ENCODE measurements around the gene CILP2.

Gene CILP2

DNA sequence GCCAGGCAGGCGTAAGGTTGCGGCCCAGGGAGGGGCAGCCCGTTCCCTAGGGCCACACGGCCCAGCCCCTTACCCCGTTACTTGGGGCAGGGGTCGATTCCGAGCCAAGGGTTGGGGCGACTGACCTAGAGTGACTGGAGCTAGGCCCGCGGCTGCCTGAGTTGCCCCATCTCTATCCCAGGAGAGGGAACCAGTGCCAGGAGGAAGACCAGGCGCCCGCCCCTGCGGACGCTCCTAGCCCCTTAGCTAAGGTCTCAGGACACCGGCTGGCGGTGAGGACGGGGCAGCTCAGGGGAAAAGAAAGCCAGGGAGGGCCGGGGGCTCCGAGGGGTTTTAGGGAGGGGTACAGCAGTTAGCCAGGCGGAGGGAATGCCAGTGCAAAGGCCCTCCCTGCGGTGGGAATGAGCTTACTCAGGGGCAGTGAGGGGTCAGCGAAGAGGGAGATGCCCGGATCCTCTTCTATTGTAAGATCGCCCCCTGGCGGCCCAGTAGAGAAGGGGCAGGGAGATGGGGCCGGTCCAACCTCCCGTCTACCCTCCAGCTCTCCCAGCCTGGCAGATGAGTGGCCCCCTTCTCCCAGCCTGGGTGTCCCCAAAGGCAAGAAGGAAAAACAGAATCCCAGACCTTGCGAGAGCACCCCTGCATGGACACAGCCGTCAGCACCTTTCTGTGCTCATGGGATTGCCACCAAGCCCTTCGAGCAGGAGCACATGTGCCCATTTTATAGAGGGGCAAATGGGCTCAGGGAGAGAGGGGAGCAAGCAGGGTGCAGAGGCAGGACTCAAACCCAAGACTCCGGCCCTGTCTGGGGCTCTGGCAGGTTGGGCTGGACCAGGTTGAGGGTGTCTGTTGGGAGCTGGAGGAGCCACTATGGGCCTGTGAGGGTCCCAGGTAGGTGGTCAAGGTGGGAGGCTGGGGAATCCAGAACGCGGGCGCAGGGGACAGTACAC is 16.3 kb downstream of the CILP2 start:
- H3K4me2 ChIP-seq (ENCODE audit: low read length) = no peak overlapping the region
- H3K27ac ChIP-seq (ENCODE audit: low read depth, low read length) = no peak overlapping the region
- no peaks in the 10 kb centered on the region for H3K79me2 ChIP-seq (ENCODE audit: control insufficient read depth, low read length)
- H3K9me2 ChIP-seq (replicated peaks; ENCODE audit: control insufficient read depth, low read length) = no peaks in the 10 kb centered on the region
- H3F3A ChIP-seq (ENCODE audit: control insufficient read depth, insufficient read depth) = no peaks in the 10 kb centered on the region
- TF ChIP-seq EZH2phosphoT487 (IDR thresholded peaks at IDR 0.05; ENCODE audit: borderline replicate concordance, low read length) = no peak
- TF ChIP-seq, protein P1, sequence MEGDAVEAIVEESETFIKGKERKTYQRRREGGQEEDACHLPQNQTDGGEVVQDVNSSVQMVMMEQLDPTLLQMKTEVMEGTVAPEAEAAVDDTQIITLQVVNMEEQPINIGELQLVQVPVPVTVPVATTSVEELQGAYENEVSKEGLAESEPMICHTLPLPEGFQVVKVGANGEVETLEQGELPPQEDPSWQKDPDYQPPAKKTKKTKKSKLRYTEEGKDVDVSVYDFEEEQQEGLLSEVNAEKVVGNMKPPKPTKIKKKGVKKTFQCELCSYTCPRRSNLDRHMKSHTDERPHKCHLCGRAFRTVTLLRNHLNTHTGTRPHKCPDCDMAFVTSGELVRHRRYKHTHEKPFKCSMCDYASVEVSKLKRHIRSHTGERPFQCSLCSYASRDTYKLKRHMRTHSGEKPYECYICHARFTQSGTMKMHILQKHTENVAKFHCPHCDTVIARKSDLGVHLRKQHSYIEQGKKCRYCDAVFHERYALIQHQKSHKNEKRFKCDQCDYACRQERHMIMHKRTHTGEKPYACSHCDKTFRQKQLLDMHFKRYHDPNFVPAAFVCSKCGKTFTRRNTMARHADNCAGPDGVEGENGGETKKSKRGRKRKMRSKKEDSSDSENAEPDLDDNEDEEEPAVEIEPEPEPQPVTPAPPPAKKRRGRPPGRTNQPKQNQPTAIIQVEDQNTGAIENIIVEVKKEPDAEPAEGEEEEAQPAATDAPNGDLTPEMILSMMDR (IDR thresholded peaks at IDR 0.05; ENCODE audit: low read depth, low read length, poor library complexity, severe bottlenecking) = peak; percentile 88
- H3K9me3 ChIP-seq (ENCODE audit: control insufficient read depth, insufficient read depth, low read length) = no peaks in the 10 kb centered on the region
- H3K27me3 ChIP-seq (ENCODE audit: control insufficient read depth, low read length) = 0 out of 2 replicates have a peak, but pooled peaks cover 3% of the 10 kb centered on the region
- no peaks in the 10 kb centered on the region for H3K36me3 ChIP-seq (ENCODE audit: control insufficient read depth, low read length)
- H3K4me3 ChIP-seq (ENCODE audit: low read length) = no peak overlapping the region
- H3K4me1 ChIP-seq (ENCODE audit: control insufficient read depth, low read length) = no peaks in the 10 kb centered on the region
- H4K20me1 ChIP-seq (ENCODE audit: control insufficient read depth, insufficient read depth, low read depth, low read length) = no peaks in the 10 kb centered on the region; the same call in 1 of the 2 replicates

DNA sequence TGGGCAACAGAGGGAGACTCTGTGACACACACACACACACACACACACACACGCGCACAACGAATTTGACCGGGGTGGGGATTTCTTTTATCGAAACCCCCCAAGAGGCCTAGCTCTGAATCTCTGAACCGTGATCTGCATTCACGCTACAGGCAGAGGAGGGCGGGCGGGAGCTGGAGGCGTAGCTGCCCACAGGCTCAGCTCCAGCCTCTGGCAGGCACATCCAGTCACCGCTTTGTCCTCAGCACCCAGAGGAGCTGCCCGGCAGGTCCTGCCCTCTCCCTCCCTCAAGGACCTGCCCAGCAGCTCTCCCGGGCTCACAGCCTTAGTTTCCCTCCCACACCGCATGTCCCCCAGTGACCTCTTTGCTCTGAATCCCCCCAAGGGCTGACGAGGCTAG is 20.0 kb downstream of the CILP2 start:
- Histone ChIP-seq H3K79me2 (ENCODE audit: control insufficient read depth, low read length) (no peaks in the 10 kb centered on the region), H3K36me3 (ENCODE audit: control insufficient read depth, low read length) (no peaks in the 10 kb centered on the region), H3K4me2 (ENCODE audit: low read length) (no peak overlapping the region), H3K9me2 (replicated peaks; ENCODE audit: control insufficient read depth, low read length) (no peaks in the 10 kb centered on the region), H3K4me3 (ENCODE audit: low read length) (no peak overlapping the region), H3F3A (ENCODE audit: control insufficient read depth, insufficient read depth) (no peaks in the 10 kb centered on the region), H3K27me3 (ENCODE audit: control insufficient read depth, low read length) (no peaks in the 10 kb centered on the region), H4K20me1 (ENCODE audit: control insufficient read depth, insufficient read depth, low read depth, low read length) (no peaks in the 10 kb centered on the region; the same call in 1 of the 2 replicates), H3K4me1 (ENCODE audit: control insufficient read depth, low read length) (no peaks in the 10 kb centered on the region), H3K9me3 (ENCODE audit: control insufficient read depth, insufficient read depth, low read length) (no peaks in the 10 kb centered on the region), H3K27ac (ENCODE audit: low read depth, low read length) (no peak overlapping the region)
- TF ChIP-seq, protein P1 (IDR thresholded peaks at IDR 0.05; ENCODE audit: low read depth, low read length, poor library complexity, severe bottlenecking) = no peak
- no peak for TF ChIP-seq EZH2phosphoT487 (IDR thresholded peaks at IDR 0.05; ENCODE audit: borderline replicate concordance, low read length)

DNA sequence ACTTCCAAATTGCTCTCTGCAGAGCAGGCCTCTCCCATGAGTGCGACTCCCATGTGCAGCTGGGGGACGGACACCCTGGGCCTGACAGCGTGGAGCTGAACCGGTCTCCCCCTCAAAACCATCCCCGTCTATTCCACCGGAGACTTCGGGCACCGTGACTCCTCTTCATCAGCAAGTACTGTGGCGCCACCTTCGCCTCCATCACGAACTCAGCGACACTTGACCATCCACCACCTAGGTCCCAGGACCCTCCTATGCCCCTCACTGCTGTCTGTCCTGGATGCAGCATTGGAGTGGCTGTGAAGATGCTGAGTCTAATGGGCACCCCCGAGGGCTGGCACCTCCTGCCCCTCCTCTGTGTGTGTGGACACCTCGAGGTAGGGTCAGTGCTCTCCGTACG is 20.6 kb downstream of the CILP2 start:
- Histone ChIP-seq H3K79me2 (ENCODE audit: control insufficient read depth, low read length) (no peaks in the 10 kb centered on the region), H3K9me2 (replicated peaks; ENCODE audit: control insufficient read depth, low read length) (no peaks in the 10 kb centered on the region), H3K36me3 (ENCODE audit: control insufficient read depth, low read length) (no peaks in the 10 kb centered on the region), H3K4me3 (ENCODE audit: low read length) (no peak overlapping the region), H4K20me1 (ENCODE audit: control insufficient read depth, insufficient read depth, low read depth, low read length) (no peaks in the 10 kb centered on the region; the same call in 1 of the 2 replicates), H3K27ac (ENCODE audit: low read depth, low read length) (no peak overlapping the region), H3K4me2 (ENCODE audit: low read length) (no peak overlapping the region), H3K9me3 (ENCODE audit: control insufficient read depth, insufficient read depth, low read length) (no peaks in the 10 kb centered on the region), H3K27me3 (ENCODE audit: control insufficient read depth, low read length) (no peaks in the 10 kb centered on the region), H3K4me1 (ENCODE audit: control insufficient read depth, low read length) (no peaks in the 10 kb centered on the region), H3F3A (ENCODE audit: control insufficient read depth, insufficient read depth) (no peaks in the 10 kb centered on the region)
- TF ChIP-seq, protein P1 (IDR thresholded peaks at IDR 0.05; ENCODE audit: low read depth, low read length, poor library complexity, severe bottlenecking) = no peak
- TF ChIP-seq EZH2phosphoT487 (IDR thresholded peaks at IDR 0.05; ENCODE audit: borderline replicate concordance, low read length) = no peak

Data from DOHH2 (cell line).